KMS-11 (cell line): ENCODE results near the gene USH2A.

ENCODE experiments used
- H2AFZ ChIP-seq: fragments of 200-600 bp; sonication (generic); 2 replicates; pipeline ENCODE4 v1.6.1; 2016; ENCODE audit warnings: antibody characterized with exemption, mixed run types, low read depth
- H3K27ac ChIP-seq: fragments of 200-600 bp; sonication (generic); 2 replicates; pipeline ENCODE4 v1.6.1; 2016; ENCODE audit warnings: mild to moderate bottlenecking, mixed run types
- H3K27me3 ChIP-seq: fragments of 200-600 bp; sonication (generic); 2 replicates; pipeline ENCODE4 v1.6.1; 2017; ENCODE audit warnings: mild to moderate bottlenecking, low read depth, mixed run types, moderate library complexity; ENCODE audit not compliant: insufficient read depth
- H3K36me3 ChIP-seq: fragments of 200-600 bp; sonication (generic); 2 replicates; pipeline ENCODE4 v1.6.1; 2017; ENCODE audit warnings: mild to moderate bottlenecking, mixed run types; ENCODE audit not compliant: insufficient read depth
- H3K4me1 ChIP-seq: fragments of 200-600 bp; sonication (generic); 2 replicates; pipeline ENCODE4 v1.6.1; 2016; ENCODE audit warnings: mild to moderate bottlenecking, low read depth, mixed run types; ENCODE audit not compliant: poor library complexity, severe bottlenecking
- H3K4me2 ChIP-seq: fragments of 200-600 bp; sonication (generic); 2 replicates; pipeline ENCODE4 v1.7.0; 2016; ENCODE audit warnings: mild to moderate bottlenecking, mixed run types
- H3K4me3 ChIP-seq: fragments of 200-600 bp; sonication (generic); IDR thresholded peaks from 2 replicates; pipeline ENCODE4 v1.6.1; 2017; ENCODE audit warnings: low read depth, low read length, mixed read lengths; ENCODE audit not compliant: insufficient read depth
- H3K79me2 ChIP-seq: fragments of 200-600 bp; sonication (generic); 2 replicates; pipeline ENCODE4 v1.6.1; 2016; ENCODE audit warnings: low read depth, mixed run types; ENCODE audit not compliant: insufficient read depth
- H3K9ac ChIP-seq: fragments of 200-600 bp; sonication (generic); 2 replicates; pipeline ENCODE4 v1.6.1; 2016; ENCODE audit warnings: mild to moderate bottlenecking, mixed run types
- H4K20me1 ChIP-seq: fragments of 200-600 bp; sonication (generic); 2 replicates; pipeline ENCODE4 v1.6.1; 2016; ENCODE audit warnings: mild to moderate bottlenecking, mixed run types; ENCODE audit not compliant: insufficient read depth
- CTCF ChIP-seq: fragments of 200-600 bp; sonication (generic); conservative IDR thresholded peaks from 2 replicates; pipeline ENCODE4 v1.6.1; 2017; ENCODE audit warnings: low read depth, mild to moderate bottlenecking, antibody characterized with exemption, low read length, moderate library complexity, mixed read lengths

USH2A gene

GRCh38 chr1:215877452-215877951 is 545.7 kb downstream of the USH2A start:
- H3K4me2 ChIP-seq, result no peak overlapping the region
- no peak for TF ChIP-seq CTCF
- H3K36me3 ChIP-seq, result no peaks in the 10 kb centered on the region
- no peaks in the 10 kb centered on the region for H3K4me1 ChIP-seq
- H3K27ac ChIP-seq, result no peak overlapping the region
- no peaks in the 10 kb centered on the region for H4K20me1 ChIP-seq
- no peak overlapping the region for H3K9ac ChIP-seq
- H2AFZ ChIP-seq, result no peak overlapping the region
- H3K4me3 ChIP-seq, result no peak overlapping the region
- H3K27me3 ChIP-seq, result no peaks in the 10 kb centered on the region
- no peaks in the 10 kb centered on the region for H3K79me2 ChIP-seq

- Histone ChIP-seq H3K27ac (no peak overlapping the region), H4K20me1 (no peaks in the 10 kb centered on the region), H2AFZ (no peak overlapping the region), H3K9ac (no peak overlapping the region), H3K79me2 (no peaks in the 10 kb centered on the region), H3K4me2 (no peak overlapping the region), H3K27me3 (no peaks in the 10 kb centered on the region), H3K4me3 (no peak overlapping the region), H3K4me1 (no peaks in the 10 kb centered on the region), H3K36me3 (no peaks in the 10 kb centered on the region)
- TF ChIP-seq CTCF, result no peak
These were observed 547.5 kb downstream of the USH2A start for GRCh38 chr1:215875712-215876111.

- H3K79me2 ChIP-seq, result no peaks in the 10 kb centered on the region
- TF ChIP-seq CTCF, result no peak
- H3K27ac ChIP-seq, result no peak overlapping the region
- H3K36me3 ChIP-seq, result no peaks in the 10 kb centered on the region
- H3K9ac ChIP-seq, result no peak overlapping the region
- H2AFZ ChIP-seq, result no peak overlapping the region
- H4K20me1 ChIP-seq, result no peaks in the 10 kb centered on the region
- no peak overlapping the region for H3K4me2 ChIP-seq
- no peaks in the 10 kb centered on the region for H3K4me1 ChIP-seq
- H3K4me3 ChIP-seq, result no peak overlapping the region
- H3K27me3 ChIP-seq, result no peaks in the 10 kb centered on the region
These were observed 548.0 kb downstream of the USH2A start for GRCh38 chr1:215875236-215875635.

- H3K27ac ChIP-seq, result no peak overlapping the region
- H3K4me3 ChIP-seq, result no peak overlapping the region
- no peaks in the 10 kb centered on the region for H3K36me3 ChIP-seq
- no peaks in the 10 kb centered on the region for H3K27me3 ChIP-seq
- H4K20me1 ChIP-seq, result no peaks in the 10 kb centered on the region
- no peak overlapping the region for H3K9ac ChIP-seq
- H2AFZ ChIP-seq, result no peak overlapping the region
- H3K79me2 ChIP-seq, result no peaks in the 10 kb centered on the region
- TF ChIP-seq CTCF, result no peak
- no peaks in the 10 kb centered on the region for H3K4me1 ChIP-seq
- no peak overlapping the region for H3K4me2 ChIP-seq
These were observed 550.6 kb downstream of the USH2A start for GRCh38 chr1:215872658-215873057.
